B cell (primary cell): ENCODE results near the gene UBE2E3. TPM values are rescaled to one million over a fixed set of nuclear protein-coding genes. Genes with fewer than 3 reads are reported as not detected.

ENCODE experiments used
- ATAC-seq: fragments of 200-7000 bp; cut with Tn5 transposase; one replicate; pipeline ENCODE4 v1.10.0; 2021; ENCODE audit warnings: low read depth, mild to moderate bottlenecking, moderate number of reproducible peaks, moderate library complexity
- CTCF ChIA-PET: fragments of 350-600 bp; sonication (Branson Sonifier 250); formaldehyde crosslinking; loops from one replicate; lab custom pipeline; 2021; ENCODE audit warnings: antibody characterized with exemption, inconsistent platforms; lab: Charles Lee
- POLR2A ChIA-PET: fragments of 350-600 bp; sonication (Branson Sonifier 250); formaldehyde crosslinking; loops from one replicate; lab custom pipeline; 2021; ENCODE audit warnings: antibody characterized with exemption; lab: Charles Lee
- DNase-seq: peaks from one replicate; pipeline ENCODE4 v3.0.0; 2013
- H2AFZ ChIP-seq: 2 replicates; pipeline ENCODE4 v1.6.1; 2012; ENCODE audit warnings: mild to moderate bottlenecking, low read depth, low read length; ENCODE audit not compliant: insufficient read depth, poor library complexity, severe bottlenecking
- H3K27ac ChIP-seq, 2 donors: 1 replicate in 1 of 2; 2 replicates in 1 of 2; pipeline ENCODE4 v1.5.1; 2012 to 2013; ENCODE audit warnings: low read length in 2 of 2, mild to moderate bottlenecking in 2 of 2, moderate library complexity in 1 of 2
- H3K27me3 ChIP-seq, 4 experiments: fragments of 200-600 bp in 1 of 4; sonication (generic) in 1 of 4; replicated peaks in 1 of 4; 1 replicate in 2 of 4; 2 replicates in 2 of 4; pipeline versions ENCODE4 v1.6.1 to v1.7.0; 2013 to 2016; ENCODE audit warnings: low read length in 3 of 4, mild to moderate bottlenecking in 2 of 4, mixed read lengths in 1 of 4, moderate library complexity in 1 of 4; ENCODE audit not compliant: insufficient read depth in 4 of 4, control insufficient read depth in 3 of 4; ENCODE audit errors: control extremely low read depth in 1 of 4
- H3K36me3 ChIP-seq, 2 experiments: replicated peaks in 1 of 2; 1 replicate in 1 of 2; 2 replicates in 1 of 2; pipeline versions ENCODE4 v1.6.1 to v1.7.1; 2013; ENCODE audit warnings: low read length in 1 of 2; ENCODE audit not compliant: insufficient read depth in 2 of 2, control insufficient read depth in 1 of 2; ENCODE audit errors: control extremely low read depth in 1 of 2, extremely low read depth in 1 of 2
- H3K4me1 ChIP-seq, 2 donors: fragments of 200-600 bp in 1 of 2; sonication (generic) in 1 of 2; 1 replicate in 1 of 2; 2 replicates in 1 of 2; pipeline versions ENCODE4 v1.5.1 to v1.6.1; 2013 to 2017; ENCODE audit warnings: low read length in 2 of 2; ENCODE audit not compliant: control insufficient read depth in 2 of 2, insufficient read depth in 2 of 2
- H3K4me2 ChIP-seq: replicated peaks from 2 replicates; pipeline ENCODE3; 2012; ENCODE audit warnings: mild to moderate bottlenecking, low read depth, low read length; ENCODE audit not compliant: poor library complexity, severe bottlenecking
- H3K4me3 ChIP-seq, 5 experiments: fragments of 200-600 bp in 1 of 5; sonication (generic) in 1 of 5; 1 replicate in 3 of 5; 2 replicates in 2 of 5; pipeline versions ENCODE4 v1.5.1 to v1.7.0; 2011 to 2016; ENCODE audit warnings: low read length in 4 of 5, mild to moderate bottlenecking in 4 of 5, low read depth in 2 of 5, control low read depth in 1 of 5, moderate library complexity in 1 of 5; ENCODE audit not compliant: insufficient read depth in 1 of 5; ENCODE audit errors: control extremely low read depth in 1 of 5, extremely low read depth in 1 of 5
- H3K79me2 ChIP-seq: fragments of 200-600 bp; sonication (generic); one replicate; pipeline ENCODE4 v1.6.0; 2016; ENCODE audit warnings: low read length; ENCODE audit not compliant: control insufficient read depth, insufficient read depth
- H3K9ac ChIP-seq: fragments of 200-600 bp; sonication (generic); 2 replicates; pipeline ENCODE4 v1.6.1; 2017; ENCODE audit warnings: mild to moderate bottlenecking, low read length, moderate library complexity
- H3K9me3 ChIP-seq, 3 donors: one replicate each; pipeline versions ENCODE4 v1.6.1 to v1.7.1; 2013; ENCODE audit warnings: low read length in 2 of 3; ENCODE audit not compliant: control insufficient read depth in 2 of 3, insufficient read depth in 1 of 3; ENCODE audit errors: control extremely low read depth in 1 of 3
- H4K20me1 ChIP-seq: 2 replicates; pipeline ENCODE4 v1.6.0; 2012; ENCODE audit warnings: mild to moderate bottlenecking, low read length; ENCODE audit not compliant: insufficient read depth, control insufficient read depth, poor library complexity, severe bottlenecking
- H3K27ac Mint-ChIP-seq: one replicate; pipeline ENCODE4 v1.8.0; 2021; ENCODE audit warnings: mixed read lengths
- H3K27me3 Mint-ChIP-seq: one replicate; pipeline ENCODE4 v1.8.0; 2021; ENCODE audit warnings: mixed read lengths
- H3K4me1 Mint-ChIP-seq: one replicate; pipeline ENCODE4 v1.8.0; 2021; ENCODE audit warnings: mixed read lengths
- H3K4me3 Mint-ChIP-seq: one replicate; pipeline ENCODE4 v1.8.0; 2021; ENCODE audit warnings: mixed read lengths
- H3K9me3 Mint-ChIP-seq: one replicate; pipeline ENCODE4 v1.8.0; 2022; ENCODE audit warnings: mixed read lengths; ENCODE audit not compliant: insufficient read depth
- CTCF ChIP-seq: fragments of 200-600 bp; IDR thresholded peaks from one replicate; pipeline ENCODE4 v1.8.0; 2022; ENCODE audit warnings: antibody characterized with exemption, mild to moderate bottlenecking
- EZH2 ChIP-seq: IDR thresholded peaks from 2 replicates; pipeline ENCODE4 v1.6.1; 2012; ENCODE audit warnings: borderline replicate concordance, low read depth, mild to moderate bottlenecking, moderate library complexity, low read length; ENCODE audit not compliant: insufficient read depth, poor library complexity, severe bottlenecking
- WGBS: methylation state at CpG from one replicate; pipeline ENCODE4 v1.1.5; 2013; ENCODE audit warnings: missing lambda C conversion rate; ENCODE audit not compliant: insufficient coverage; 5-methylcytosine and 5-hydroxymethylcytosine counted together
- intact Hi-C: fragments of 100-400 bp; cut with micrococcal nuclease; formaldehyde crosslinking; loops from one replicate; pipeline ENCODE4 v1.10.0; 2022
- polyA plus RNA-seq: library from polyadenylated mRNA; depleted of rRNA; stranded (reverse); fragments of >200 nt; gene quantifications from 2 replicates; pipeline ENCODE4 v1.2.3, GENCODE V29; 2012
- total RNA-seq, 2 donors: library from RNA; stranded (reverse); fragments of 120-200 nt in 1 of 2; gene quantifications; 1 replicate in 1 of 2; 2 replicates in 1 of 2; pipeline versions ENCODE4 v1.2.3 to v1.2.4, GENCODE V29; 2013 to 2022

Gene UBE2E3
- total and polyA plus RNA-seq, 2 donors (not counting 1 experiment from before 2014, with no cell fraction given) = 26.7 to 31.6 TPM

- DNase-seq = peak; percentile 65
- POLR2A ChIA-PET = interaction anchor here (0.6 to 1.4 kb wide), 2 partner anchors 200 to 352 kb away, joined by 3 to 4 read pairs; no protein-coding TSS in a partner anchor
Observed at GRCh38 chr2:181104512-181105115, 124.2 kb downstream of the UBE2E3 start.

More at GRCh38 chr2:181104512-181105115, 124.2 kb downstream of the UBE2E3 start:
- no peak overlapping the region for H3K27ac ChIP-seq
- no peaks in the 10 kb centered on the region for H4K20me1 ChIP-seq
- CTCF ChIA-PET = interaction anchor here (0.6 to 7.5 kb wide), 43 partner anchors 9 to 981 kb away, joined by 3 to 96 read pairs (median 4); partner anchors contain the start of gene ITGA4
- H3K9ac ChIP-seq = no peak overlapping the region
- H3K27me3 ChIP-seq = no peaks in the 10 kb centered on the region
- no peaks in the 10 kb centered on the region for H3K9me3 Mint-ChIP-seq
- peak overlapping the region; percentile 31 for H3K4me2 ChIP-seq
- no CpG with 5 or more reads among the region's 7 CpGs for WGBS
- no peaks in the 10 kb centered on the region for H3K9me3 ChIP-seq
- H2AFZ ChIP-seq = peak overlapping the region; percentile 16
- no peak overlapping the region for H3K4me3 Mint-ChIP-seq
- H3K36me3 ChIP-seq = no peaks in the 10 kb centered on the region
- peak; percentile 41 for ATAC-seq
- intact Hi-C loops = loop anchor here (1.0 to 5.0 kb wide), 5 partner anchors 203 to 973 kb away; partner anchors contain the start of gene ITGA4
- no peaks in the 10 kb centered on the region for H3K4me1 ChIP-seq
- no peak overlapping the region for H3K4me3 ChIP-seq
- H3K27ac Mint-ChIP-seq = no peak overlapping the region
- H3K27me3 Mint-ChIP-seq = no peaks in the 10 kb centered on the region
- H3K4me1 Mint-ChIP-seq = peaks cover 2% of the 10 kb centered on the region
- no peaks in the 10 kb centered on the region for H3K79me2 ChIP-seq
- TF ChIP-seq CTCF (peak; percentile 81), EZH2 (no peak)
